Hypothalamus (tissue), 51 donors: ENCODE results near the gene SYT1.
"Not testable (repeated sequence)": the region's sequence is repeated elsewhere in the genome, so short reads cannot be mapped to it uniquely, and the experiment has no call there.

ENCODE experiments used
- DNase-seq, 51 donors: peaks; one replicate each; lab custom pipeline; 2025; lab: John Stamatoyannopoulos, UW

Gene SYT1

GRCh38 chr12:78964521-78964920 is 99.9 kb downstream of the SYT1 start:
- no peak for DNase-seq

GRCh38 chr12:78966062-78966461 is 101.5 kb downstream of the SYT1 start:
- no peak for DNase-seq

GRCh38 chr12:78966926-78967325 is 102.4 kb downstream of the SYT1 start:
- DNase-seq = no peak

GRCh38 chr12:78968226-78968625 is 103.7 kb downstream of the SYT1 start:
- DNase-seq = no peak

- DNase-seq = no peak
Measured at GRCh38 chr12:78970041-78970440, 105.5 kb downstream of the SYT1 start.

GRCh38 chr12:78977304-78977867 is 112.8 kb downstream of the SYT1 start:
- no peak for DNase-seq

GRCh38 chr12:78994168-78994791 is 129.7 kb downstream of the SYT1 start:
- DNase-seq = no peak

GRCh38 chr12:79000501-79000900 is 135.9 kb downstream of the SYT1 start:
- DNase-seq = no peak

GRCh38 chr12:79001404-79001803 is 136.8 kb downstream of the SYT1 start:
- no peak for DNase-seq

GRCh38 chr12:79006306-79006705 is 141.7 kb downstream of the SYT1 start:
- no peak for DNase-seq

GRCh38 chr12:79008591-79008990 is 144.0 kb downstream of the SYT1 start:
- no peak for DNase-seq

- no peak for DNase-seq
Measured at GRCh38 chr12:79012636-79013035, 148.1 kb downstream of the SYT1 start.

GRCh38 chr12:79016181-79016580 is 151.6 kb downstream of the SYT1 start:
- DNase-seq = no peak

- DNase-seq = no peak
Measured at GRCh38 chr12:79019672-79020071, 155.1 kb downstream of the SYT1 start.

- no peak for DNase-seq
Measured at GRCh38 chr12:79020106-79020505, 155.5 kb downstream of the SYT1 start.

GRCh38 chr12:79021021-79021420 is 156.4 kb downstream of the SYT1 start:
- no peak for DNase-seq

- no peak for DNase-seq
Measured at GRCh38 chr12:79023261-79023660, 158.7 kb downstream of the SYT1 start.

GRCh38 chr12:79023784-79024183 is 159.2 kb downstream of the SYT1 start:
- no peak for DNase-seq

GRCh38 chr12:79033788-79034187 is 169.2 kb downstream of the SYT1 start:
- no peak for DNase-seq

- not testable (repeated sequence) for DNase-seq
Measured at GRCh38 chr12:79044748-79045147, 180.2 kb downstream of the SYT1 start.

- not testable (repeated sequence) for DNase-seq
Measured at GRCh38 chr12:79045149-79045703, 180.7 kb downstream of the SYT1 start.

GRCh38 chr12:79046021-79046420 is 181.4 kb downstream of the SYT1 start:
- DNase-seq = no peak

- DNase-seq = no peak
Measured at GRCh38 chr12:79048962-79049361, 184.4 kb downstream of the SYT1 start.
